K562 (cell line): Measurements from ENCODE around the gene DESI1. TPM values are rescaled to one million over a fixed set of nuclear protein-coding genes. Genes with fewer than 3 reads are reported as not detected.
A peak's percentile ranks its signal among the peaks of the same experiment; 100 is the strongest.

Experiments used
- ATAC-seq: fragments of 200-7000 bp; cut with Tn5 transposase; 3 replicates; pipeline ENCODE4 v1.9.1; 2020; ENCODE audit warnings: moderate library complexity
- BruUV-seq: library from RNA; stranded (reverse); fragments of 400-500 nt; replicated peaks from 2 replicates; lab custom pipeline; 2021; lab: Mats Ljungman, UMichigan
- CTCF ChIA-PET: fragments of 300-600 bp; formaldehyde crosslinking; extraction: SDS; loops from one replicate; lab custom pipeline; 2021; ENCODE audit warnings: low intra/inter-chr PET ratio; lab: Yijun Ruan, JAX
- POLR2A ChIA-PET: fragments of 300-600, 350-650 bp; sonication (Branson Sonifier 250); formaldehyde crosslinking; extraction: SDS; loops from one replicate; lab custom pipeline; 2021; ENCODE audit warnings: antibody characterized with exemption, inconsistent platforms; lab: Yijun Ruan, JAX
- DNase-seq, 4 experiments: peaks; one replicate each; pipeline versions ENCODE4 v3.0.0 to v3.0.0-alpha.2; 2011 to 2018; ENCODE audit warnings: low spot score in 3 of 4, mixed read lengths in 3 of 4; ENCODE audit errors: extremely low read depth in 1 of 4
- FAIRE-seq: peaks from 2 replicates; lab custom pipeline; 2011; peaks lifted over from hg19 to GRCh38; lab: Jason Lieb, UNC
- H2AFZ ChIP-seq: 2 replicates; pipeline ENCODE4 v1.6.0; 2011; ENCODE audit warnings: low read depth, low read length, control low read depth, inconsistent platforms
- H3K27ac ChIP-seq: fragments of 200-600 bp; 3 replicates; pipeline ENCODE4 v1.8.0; 2011; ENCODE audit warnings: low read depth, mild to moderate bottlenecking, control low read depth, inconsistent platforms, low read length, moderate library complexity, mixed read lengths; ENCODE audit errors: extremely low read depth
- H3K27me3 ChIP-seq, 2 experiments: fragments of 300-600 bp in 1 of 2; 2 replicates in 1 of 2; 3 replicates in 1 of 2; pipeline versions ENCODE4 v1.6.0 to v1.8.0; 2011; ENCODE audit warnings: inconsistent platforms in 2 of 2, low read length in 2 of 2, mild to moderate bottlenecking in 1 of 2, mixed read lengths in 1 of 2, moderate library complexity in 1 of 2; ENCODE audit not compliant: control insufficient read depth in 2 of 2, insufficient read depth in 2 of 2
- H3K36me3 ChIP-seq: fragments of 300-600 bp; 3 replicates; pipeline ENCODE4 v1.8.0; 2011; ENCODE audit warnings: mild to moderate bottlenecking, low read length, inconsistent platforms; ENCODE audit not compliant: control insufficient read depth, insufficient read depth
- H3K4me1 ChIP-seq, 2 experiments: fragments of 200-600 bp in 1 of 2; replicated peaks in 1 of 2; 2 replicates in 1 of 2; 3 replicates in 1 of 2; pipeline versions ENCODE4 v1.5.1 to v1.8.0; 2011; ENCODE audit warnings: inconsistent platforms in 2 of 2, low read length in 2 of 2, mild to moderate bottlenecking in 1 of 2, mixed read lengths in 1 of 2, moderate library complexity in 1 of 2; ENCODE audit not compliant: control insufficient read depth in 2 of 2, insufficient read depth in 2 of 2
- H3K4me2 ChIP-seq: 2 replicates; pipeline ENCODE4 v1.6.1; 2011; ENCODE audit warnings: low read length, control low read depth, inconsistent platforms, mixed read lengths; ENCODE audit not compliant: insufficient read depth
- H3K4me3 ChIP-seq: fragments of 200-600 bp; sonication (generic), shearing (Covaris generic); 2 replicates; pipeline ENCODE4 v1.5.1; 2016; ENCODE audit warnings: control low read depth, inconsistent platforms
- H3K79me2 ChIP-seq: fragments of 200-600 bp; 3 replicates; pipeline ENCODE4 v1.8.0; 2011; ENCODE audit warnings: low read length, inconsistent platforms; ENCODE audit not compliant: control insufficient read depth, insufficient read depth
- H3K9ac ChIP-seq, 2 experiments: 2 replicates each; pipeline versions ENCODE4 v1.6.0 to v1.6.1; 2011; ENCODE audit warnings: low read depth in 2 of 2, low read length in 2 of 2, control low read depth in 1 of 2, inconsistent platforms in 1 of 2, mild to moderate bottlenecking in 1 of 2, mixed read lengths in 1 of 2; ENCODE audit not compliant: insufficient read depth in 1 of 2
- H3K9me1 ChIP-seq: one replicate; pipeline ENCODE4 v1.6.0; 2011; ENCODE audit warnings: inconsistent platforms, mild to moderate bottlenecking, low read length, moderate library complexity; ENCODE audit not compliant: control insufficient read depth, insufficient read depth
- H3K9me3 ChIP-seq: replicated peaks from 2 replicates; pipeline ENCODE4 v1.5.1; 2011; ENCODE audit warnings: low read depth, low read length, inconsistent platforms; ENCODE audit not compliant: control insufficient read depth, insufficient read depth
- H4K20me1 ChIP-seq: replicated peaks from 2 replicates; pipeline ENCODE4 v1.6.1; 2011; ENCODE audit warnings: low read length, inconsistent platforms, mixed read lengths; ENCODE audit not compliant: control insufficient read depth, insufficient read depth
- CREB3L1 ChIP-seq: fragments of 450-650 bp; IDR thresholded peaks from 2 replicates; pipeline ENCODE4 v1.6.1; 2014; ENCODE audit warnings: low read depth, mild to moderate bottlenecking, moderate library complexity, borderline replicate concordance
- KDM2B ChIP-seq: fragments of 250-450 bp; sonication (Bioruptor Pico); IDR thresholded peaks from 2 replicates; pipeline ENCODE4 v1.8.0; 2021; ENCODE audit warnings: mild to moderate bottlenecking, moderate library complexity
- MBD2 ChIP-seq: sonication (generic); IDR thresholded peaks from 2 replicates; pipeline ENCODE4 v1.6.1; 2016; ENCODE audit warnings: low read depth, borderline replicate concordance
- MECOM ChIP-seq: fragments of 250-450 bp; sonication (Bioruptor Pico); IDR thresholded peaks from 2 replicates; pipeline ENCODE4 v1.8.0; 2022; ENCODE audit warnings: inconsistent platforms
- THRB ChIP-seq: fragments of 450-650 bp; formaldehyde crosslinking; conservative IDR thresholded peaks from 2 replicates; pipeline ENCODE4 v1.4.0; 2022; ENCODE audit warnings: mild to moderate bottlenecking, missing genetic modification characterization
- ZBTB1 ChIP-seq: sonication (generic); formaldehyde crosslinking; IDR thresholded peaks from 2 replicates; pipeline ENCODE4 v1.8.1; 2023; ENCODE audit warnings: missing genetic modification reagents, low read depth, mild to moderate bottlenecking, borderline replicate concordance
- ZFP36 ChIP-seq: fragments of 150-350 bp; IDR thresholded peaks from 2 replicates; pipeline ENCODE4 v1.6.1; 2018; ENCODE audit warnings: low read length, low read depth; ENCODE audit not compliant: partially characterized antibody
- ZFPM2 ChIP-seq: fragments of 250-450 bp; sonication (Bioruptor Pico); IDR thresholded peaks from 2 replicates; pipeline ENCODE4 v1.5.1; 2022; ENCODE audit warnings: mild to moderate bottlenecking
- ZNF316 ChIP-seq: fragments of 450-650 bp; IDR thresholded peaks from 2 replicates; pipeline ENCODE4 v1.6.1; 2016
- ZNF318 ChIP-seq, 2 experiments: fragments of 450-650 bp; IDR thresholded peaks; 2 replicates each; pipeline ENCODE4 v1.6.1; 2016; ENCODE audit warnings: mild to moderate bottlenecking in 2 of 2, borderline replicate concordance in 1 of 2, low read depth in 1 of 2, moderate library complexity in 1 of 2
- WGBS: fragments of 100-300 bp; shearing (Covaris generic); methylation state at CpG from one replicate; pipeline ENCODE4 v1.1.6; 2016; ENCODE audit warnings: low coverage, mixed read lengths; ENCODE audit not compliant: insufficient coverage; ENCODE audit errors: missing lambda C conversion rate; 5-methylcytosine and 5-hydroxymethylcytosine counted together
- in situ Hi-C: fragments of 300-500 bp; cut with MboI; formaldehyde crosslinking; loops from 4 replicates; pipeline ENCODE4 v1.15.0; 2018; ENCODE audit warnings: inconsistent platforms, mixed read lengths
- intact Hi-C: fragments of 100-400 bp; cut with micrococcal nuclease; formaldehyde crosslinking; loops from 2 replicates; pipeline ENCODE4 v1.14.2; 2022
- polyA plus RNA-seq, 8 experiments: library from polyadenylated mRNA; depleted of rRNA in 4 of 8; stranded (reverse) in 5 of 8; unstranded in 3 of 8; fragments of >200 nt; fragmentation: Nextera tagmentation in 2 of 8; fragmentation: Illumina TruSeq in 1 of 8; extraction: Ambion mirVana in 2 of 8; extraction: Trizol in 1 of 8; gene quantifications; 2 replicates each; pipeline versions ENCODE4 v1.2.1 to v1.2.3, GENCODE V29; 2011 to 2014; ENCODE audit warnings: inconsistent platforms in 1 of 8, missing spikeins in 1 of 8
- total RNA-seq, 7 experiments: library from RNA; depleted of rRNA in 6 of 7; stranded (reverse); fragments of >200 nt in 6 of 7; fragmentation: Illumina TruSeq in 2 of 7; extraction: Trizol in 2 of 7; gene quantifications; 2 replicates each; pipeline versions ENCODE4 v1.2.1 to v1.2.3, GENCODE V29; 2011 to 2021; ENCODE audit warnings: low replicate concordance in 1 of 7

The DESI1 gene
- total and polyA plus RNA-seq, 9 of the 15 experiments (the other 6 are each of a cell fraction or from before 2014, with no cell fraction given), result 7.2 to 45.9 (median 29.8) TPM

- Histone ChIP-seq H3K9me1 (no peaks in the 10 kb centered on the region), H3K4me3 (no peak overlapping the region), H3K27ac (no peak overlapping the region), H3K79me2 (no peaks in the 10 kb centered on the region), H4K20me1 (no peaks in the 10 kb centered on the region), H3K27me3 (no peaks in the 10 kb centered on the region), H3K4me2 (no peak overlapping the region), H3K4me1 (peaks cover 14 to 46% of the 10 kb centered on the region in 2 experiments; a peak in 4 of 5 replicates), H3K9ac (peak overlapping the region in 1 of 2 experiments; percentile 61; a peak in 1 of 4 replicates), H3K9me3 (no peaks in the 10 kb centered on the region), H2AFZ (no peak overlapping the region), H3K36me3 (no peaks in the 10 kb centered on the region)
- 70% methylated on average over 5 of the region's 6 CpGs for WGBS
- FAIRE-seq, result no peak
- ChIA-PET POLR2A (interaction anchor here (1.1 to 1.6 kb wide), 3 partner anchors 14 to 113 kb away, joined by 3 to 4 read pairs (median 3); no protein-coding TSS in a partner anchor), CTCF (no interaction called here)
- BruUV-seq, result no TSS peak
- ATAC-seq, result no peak
- in situ Hi-C loops (no loop called here), intact Hi-C loops (no loop called here)
- no peak for DNase-seq
- TF ChIP-seq ZNF318 (IDR thresholded peaks at IDR 0.05; ENCODE audit: borderline replicate concordance in 1 of 2, low read depth in 1 of 2), result no peak
- TF ChIP-seq THRB (CRISPR knock-in tag), result no peak
- no peak for TF ChIP-seq ZNF316
- TF ChIP-seq ZFPM2 (CRISPR knock-in tag), result no peak
- no peak for TF ChIP-seq ZBTB1
- TF ChIP-seq ZFP36, result no peak
- no peak for TF ChIP-seq CREB3L1
- no peak for TF ChIP-seq MECOM (CRISPR knock-in tag)
- TF ChIP-seq KDM2B, result no peak
- no peak for TF ChIP-seq MBD2
Observed at GRCh38 chr22:41560095-41560471, 60.8 kb downstream of the DESI1 start.
